ENCODE measurements around the gene NANOS1. TPM values are rescaled to one million over a fixed set of nuclear protein-coding genes. Genes with fewer than 3 reads are reported as not detected.
"Not testable (repeated sequence)": the region's sequence is repeated elsewhere in the genome, so short reads cannot be mapped to it uniquely, and the experiment has no call there.

Gene NANOS1
- total and polyA plus RNA-seq, 7 donors, result 0.69 to 4.7 (median 3.9) TPM; not detected in 2

- peaks cover 0 to 57% (median 46%) of the 10 kb centered on the region in 4 donors for H3K4me1 ChIP-seq
- intact Hi-C loops (cut with DNase I), result loop anchor here (5.0 kb wide), 2 partner anchors 269 to 459 kb away; no protein-coding TSS in a partner anchor
- TF ChIP-seq POLR2AphosphoS5 (IDR thresholded peaks at IDR 0.05), result no peak
- no peak for TF ChIP-seq POLR2A (IDR thresholded peaks at IDR 0.05)
- TF ChIP-seq EP300 (IDR thresholded peaks at IDR 0.05), result no peak
- no peak for TF ChIP-seq CTCF (IDR thresholded peaks at IDR 0.05)
Observed at GRCh38 chr10:119026301-119027110, 3.0 kb upstream of the NANOS1 start.

GRCh38 chr10:119028445-119028899 lies 1.0 kb upstream of the NANOS1 start:
- Histone ChIP-seq H3K27ac (peak overlapping the region; percentile 76 to 89 (median 82)), H3K4me3 (peak overlapping the region in 3 of 4 donors; percentile 64 to 77 (median 74)), H3K4me1 (peaks cover 0 to 55% (median 51%) of the 10 kb centered on the region in 4 donors)
- WGBS, 2 donors, result 45 to 55% methylated on average over 10 of the region's 10 CpGs
- DNase-seq, H3K27me3 ChIP-seq, H3K9me3 ChIP-seq, H3K36me3 ChIP-seq: not testable (repeated sequence)
- intact Hi-C loops (cut with DNase I), result loop anchor here (5.0 kb wide), 2 partner anchors 271 to 461 kb away; no protein-coding TSS in a partner anchor

More at GRCh38 chr10:119026301-119027110, 3.0 kb upstream of the NANOS1 start:
- Histone ChIP-seq H3K9me3 (no peaks in the 10 kb centered on the region), H3K4me3 (no peak overlapping the region), H3K36me3 (no peaks in the 10 kb centered on the region), H3K27ac (peak overlapping the region; percentile 75 to 88 (median 80)), H3K27me3 (no peaks in the 10 kb centered on the region)
- WGBS, 2 donors, result 86 to 88% methylated on average over 18 of the region's 18 CpGs
- DNase-seq, result no peak

GRCh38 chr10:119028900-119029612 lies 458 bp upstream of the NANOS1 start:
- peak overlapping the region; percentile 76 to 89 (median 82) for H3K27ac ChIP-seq
- no peaks in the 10 kb centered on the region for H3K9me3 ChIP-seq
- peak; percentile 95 for DNase-seq
- peaks cover 0 to 54% (median 50%) of the 10 kb centered on the region in 4 donors for H3K4me1 ChIP-seq
- H3K36me3 ChIP-seq, result peaks cover 0 to 6% (median 2%) of the 10 kb centered on the region in 4 donors
- TF ChIP-seq POLR2A (IDR thresholded peaks at IDR 0.05), result no peak
- TF ChIP-seq CTCF (IDR thresholded peaks at IDR 0.05), result no peak
- peak in 3 of 4 donors; percentile 3 to 53 (median 10) for TF ChIP-seq POLR2AphosphoS5 (IDR thresholded peaks at IDR 0.05)
- no peak for TF ChIP-seq EP300 (IDR thresholded peaks at IDR 0.05)
- 1 to 3% methylated on average over 68 of the region's 68 CpGs for WGBS, 2 donors
- H3K4me3 ChIP-seq, result peak overlapping the region; percentile 21 to 77 (median 69)
- H3K27me3 ChIP-seq, result no peaks in the 10 kb centered on the region
- intact Hi-C loops (cut with DNase I), result loop anchor here (5.0 kb wide), 2 partner anchors 272 to 462 kb away; no protein-coding TSS in a partner anchor

GRCh38 chr10:119030421-119031250 lies 1.1 kb downstream of the NANOS1 start:
- peaks cover 5 to 17% (median 9%) of the 10 kb centered on the region in 4 donors for H3K36me3 ChIP-seq
- H3K27me3 ChIP-seq, result no peaks in the 10 kb centered on the region
- WGBS, 2 donors, result 4 to 6% methylated on average over 65 of the region's 65 CpGs
- peaks cover 0 to 46% (median 40%) of the 10 kb centered on the region in 4 donors for H3K4me1 ChIP-seq
- H3K27ac ChIP-seq, result peak overlapping the region; percentile 32 to 89 (median 78)
- H3K9me3 ChIP-seq, result no peaks in the 10 kb centered on the region
- peak overlapping the region; percentile 22 to 77 (median 69) for H3K4me3 ChIP-seq
- DNase-seq, result no peak
- no peak for TF ChIP-seq EP300 (IDR thresholded peaks at IDR 0.05)
- TF ChIP-seq CTCF (IDR thresholded peaks at IDR 0.05), result no peak
- peak in 1 of 4 donors; percentile 47 for TF ChIP-seq POLR2AphosphoS5 (IDR thresholded peaks at IDR 0.05)
- intact Hi-C loops (cut with DNase I), result loop anchor here (5.0 kb wide), 1 partner anchor 47 kb away; no protein-coding TSS in a partner anchor

Measured in sigmoid colon (tissue), 7 donors.